Natural killer cell (primary cell): ENCODE measurements around the gene RIOK1. TPM values are rescaled to one million over a fixed set of nuclear protein-coding genes. Genes with fewer than 3 reads are reported as not detected.
"Not testable (repeated sequence)": the region's sequence is repeated elsewhere in the genome, so short reads cannot be mapped to it uniquely, and the experiment has no call there.

Experiments
- ATAC-seq, 3 donors: fragments of 150-1000 bp in 2 of 3; fragments of 200-7000 bp in 1 of 3; cut with Tn5 transposase; 1 replicate in 1 of 3; 2 replicates in 2 of 3; pipeline ENCODE4 v1.10.0; 2021; ENCODE audit warnings: mild to moderate bottlenecking in 2 of 3, moderate library complexity in 2 of 3
- DNase-seq, 2 donors: peaks; one replicate each; pipeline versions ENCODE4 v3.0.0 to v3.0.0-alpha.2; 2013 to 2021; ENCODE audit warnings: mixed read lengths in 1 of 2
- H3K27ac ChIP-seq: one replicate; pipeline ENCODE4 v1.5.1; 2013; ENCODE audit warnings: mild to moderate bottlenecking, low read length
- H3K27me3 ChIP-seq: one replicate; pipeline ENCODE4 v1.6.1; 2013; ENCODE audit warnings: low read length; ENCODE audit not compliant: control insufficient read depth, insufficient read depth
- H3K36me3 ChIP-seq: one replicate; pipeline ENCODE4 v1.6.1; 2013; ENCODE audit warnings: low read length; ENCODE audit not compliant: control insufficient read depth, insufficient read depth
- H3K4me1 ChIP-seq: one replicate; pipeline ENCODE4 v1.6.1; 2013; ENCODE audit warnings: low read length; ENCODE audit not compliant: control insufficient read depth, insufficient read depth
- H3K4me3 ChIP-seq: one replicate; pipeline ENCODE4 v1.5.1; 2013; ENCODE audit warnings: low read length
- H3K9me3 ChIP-seq: one replicate; pipeline ENCODE4 v1.6.1; 2013; ENCODE audit warnings: low read length; ENCODE audit not compliant: control insufficient read depth, insufficient read depth
- H3K27ac Mint-ChIP-seq, 2 donors: one replicate each; pipeline ENCODE4 v1.8.0; 2022; ENCODE audit warnings: mild to moderate bottlenecking in 2 of 2, mixed read lengths in 2 of 2, moderate library complexity in 1 of 2
- H3K27me3 Mint-ChIP-seq, 2 donors: one replicate each; pipeline ENCODE4 v1.8.0; 2022; ENCODE audit warnings: low read depth in 2 of 2, mixed read lengths in 2 of 2
- H3K36me3 Mint-ChIP-seq: one replicate; pipeline ENCODE4 v1.8.0; 2022; ENCODE audit warnings: mixed read lengths
- H3K4me1 Mint-ChIP-seq, 2 donors: one replicate each; pipeline ENCODE4 v1.8.0; 2022; ENCODE audit warnings: mixed read lengths in 2 of 2
- H3K4me3 Mint-ChIP-seq: one replicate; pipeline ENCODE4 v1.8.0; 2022; ENCODE audit warnings: mild to moderate bottlenecking, moderate library complexity, mixed read lengths
- H3K9me3 Mint-ChIP-seq, 2 donors: one replicate each; pipeline ENCODE4 v1.8.0; 2022; ENCODE audit warnings: mixed read lengths in 2 of 2
- CTCF ChIP-seq: fragments of 200-600 bp; IDR thresholded peaks from one replicate; pipeline ENCODE4 v1.8.0; 2022; ENCODE audit warnings: antibody characterized with exemption
- WGBS: methylation state at CpG from one replicate; pipeline ENCODE4 v1.1.7; 2013; ENCODE audit warnings: missing lambda C conversion rate; ENCODE audit not compliant: insufficient coverage; 5-methylcytosine and 5-hydroxymethylcytosine counted together
- intact Hi-C: fragments of 100-400 bp; cut with micrococcal nuclease; formaldehyde crosslinking; loops from one replicate; pipeline ENCODE4 v1.14.2; 2022
- total RNA-seq, 4 donors: library from RNA; stranded (reverse); fragments of 120-200 nt in 1 of 4; gene quantifications; one replicate each; pipeline versions ENCODE4 v1.2.3 to v1.2.4, GENCODE V29; 2013 to 2022

RIOK1 gene
- total RNA-seq, 3 donors from 2014 or later (not counting 1 experiment from before 2014, with no cell fraction given) = 36.8 to 48.4 (median 38.2) TPM

DNA sequence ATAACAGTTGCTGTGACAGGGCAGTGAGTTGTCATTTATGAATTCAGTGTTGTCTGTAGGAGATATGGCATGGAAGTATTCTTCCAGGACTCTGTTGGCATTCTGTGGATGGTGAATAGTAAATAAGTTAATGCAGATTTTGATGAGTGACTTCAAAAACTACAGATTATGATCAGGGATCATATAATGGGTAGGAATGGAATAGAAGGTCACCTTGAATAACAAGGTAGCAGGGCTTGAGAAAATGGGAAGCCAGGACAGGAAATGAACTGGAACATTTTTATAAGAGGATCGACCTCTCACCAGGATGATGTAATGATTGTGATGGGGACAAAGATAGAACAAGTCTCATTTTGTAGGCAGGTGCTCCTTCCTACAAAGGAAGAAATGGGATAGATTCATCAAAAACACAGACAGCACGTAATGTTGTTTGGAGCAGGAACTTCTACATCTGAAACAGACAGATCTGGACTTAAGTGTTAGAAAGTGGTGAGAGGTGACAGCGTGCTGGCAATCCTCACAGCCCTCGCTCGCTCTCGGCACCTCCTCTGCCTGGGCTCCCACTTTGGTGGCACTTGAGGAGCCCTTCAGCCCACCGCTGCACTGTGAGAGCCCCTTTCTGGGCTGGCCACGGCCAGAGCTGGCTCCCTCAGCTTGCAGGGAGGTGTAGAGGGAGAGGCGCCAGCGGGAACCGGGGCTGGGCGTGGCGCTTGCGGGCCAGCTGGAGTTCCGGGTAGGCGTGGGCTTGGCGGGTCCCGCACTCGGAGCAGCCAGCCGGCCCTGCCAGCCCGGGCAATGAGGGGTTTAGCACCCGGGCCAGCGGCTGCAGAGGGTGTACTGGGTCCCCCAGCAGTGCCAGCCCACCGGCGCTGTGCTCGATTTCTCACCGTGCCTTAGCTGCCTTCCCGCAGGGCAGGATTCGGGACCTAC is 45.8 kb upstream of the RIOK1 start:
- DNase-seq (no peak), ATAC-seq (no peak)
- Mint-ChIP-seq H3K4me3 (peak overlapping the region; percentile 50), H3K4me1 (peaks cover 0 to 6% of the 10 kb centered on the region in 2 donors), H3K27me3 (peaks cover 12 to 16% of the 10 kb centered on the region in 2 donors), H3K36me3 (no peaks in the 10 kb centered on the region), H3K9me3 (no peaks in the 10 kb centered on the region), H3K27ac (no peak overlapping the region)
- 94% methylated on average over 29 of the region's 29 CpGs for WGBS
- Histone ChIP-seq H3K9me3 (no peaks in the 10 kb centered on the region), H3K27ac (no peak overlapping the region), H3K4me3 (no peak overlapping the region), H3K4me1 (no peaks in the 10 kb centered on the region), H3K27me3 (no peaks in the 10 kb centered on the region), H3K36me3 (no peaks in the 10 kb centered on the region)
- TF ChIP-seq CTCF = no peak
- intact Hi-C loops = no loop called here

- peaks cover 16% of the 10 kb centered on the region in 2 donors for H3K27me3 Mint-ChIP-seq
- H3K9me3 ChIP-seq, H3K27ac ChIP-seq, H3K36me3 ChIP-seq, H3K4me1 ChIP-seq, DNase-seq, H3K4me1 Mint-ChIP-seq, H3K36me3 Mint-ChIP-seq, H3K9me3 Mint-ChIP-seq, intact Hi-C loops, H3K4me3 ChIP-seq, H3K4me3 Mint-ChIP-seq, H3K27me3 ChIP-seq, ATAC-seq, H3K27ac Mint-ChIP-seq: not testable (repeated sequence)
- 75% methylated on average over 10 of the region's 10 CpGs for WGBS
Measured at GRCh38 chr6:7344773-7345450, 44.7 kb upstream of the RIOK1 start.

DNA sequence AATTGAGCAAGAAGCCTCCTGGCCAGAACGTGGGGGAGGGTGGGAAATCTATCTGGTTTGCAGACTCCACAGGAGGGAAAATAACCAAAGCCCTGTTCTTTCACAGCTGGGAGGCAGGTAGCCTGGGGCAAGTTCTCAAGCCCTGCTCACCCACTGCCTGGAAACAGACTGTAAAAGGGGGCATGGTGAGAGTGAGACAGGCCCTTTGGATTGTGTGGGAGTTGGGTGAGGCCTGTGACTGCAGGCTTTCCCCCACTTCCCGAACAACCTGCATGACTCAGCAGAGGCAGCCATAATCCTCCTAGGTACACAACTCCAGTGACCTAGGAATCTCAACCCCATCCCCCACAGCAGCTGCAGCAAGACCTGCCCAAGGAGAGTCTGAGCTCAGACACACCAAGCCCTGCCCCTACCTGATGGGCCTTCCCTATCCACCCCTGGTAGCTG is 42.0 kb upstream of the RIOK1 start:
- H3K36me3 Mint-ChIP-seq, H3K27ac ChIP-seq, H3K36me3 ChIP-seq, H3K9me3 Mint-ChIP-seq, H3K4me3 ChIP-seq, H3K4me1 ChIP-seq, H3K9me3 ChIP-seq, intact Hi-C loops, H3K4me3 Mint-ChIP-seq, H3K27me3 ChIP-seq, DNase-seq, H3K4me1 Mint-ChIP-seq, ATAC-seq, H3K27ac Mint-ChIP-seq: not testable (repeated sequence)
- peaks cover 32 to 42% of the 10 kb centered on the region in 2 donors for H3K27me3 Mint-ChIP-seq
- WGBS = 82% methylated on average over 2 of the region's 2 CpGs

- H3K9me3 Mint-ChIP-seq, DNase-seq, H3K36me3 ChIP-seq, H3K9me3 ChIP-seq, H3K27ac ChIP-seq, H3K36me3 Mint-ChIP-seq, H3K4me1 Mint-ChIP-seq, H3K27me3 ChIP-seq, H3K4me1 ChIP-seq, ATAC-seq, H3K4me3 Mint-ChIP-seq, H3K27ac Mint-ChIP-seq, H3K4me3 ChIP-seq, intact Hi-C loops: not testable (repeated sequence)
- 67% methylated on average over 1 of the region's 1 CpG for WGBS
- peaks cover 32 to 50% of the 10 kb centered on the region in 2 donors for H3K27me3 Mint-ChIP-seq
Measured at GRCh38 chr6:7350591-7350990, 39.0 kb upstream of the RIOK1 start.

DNA sequence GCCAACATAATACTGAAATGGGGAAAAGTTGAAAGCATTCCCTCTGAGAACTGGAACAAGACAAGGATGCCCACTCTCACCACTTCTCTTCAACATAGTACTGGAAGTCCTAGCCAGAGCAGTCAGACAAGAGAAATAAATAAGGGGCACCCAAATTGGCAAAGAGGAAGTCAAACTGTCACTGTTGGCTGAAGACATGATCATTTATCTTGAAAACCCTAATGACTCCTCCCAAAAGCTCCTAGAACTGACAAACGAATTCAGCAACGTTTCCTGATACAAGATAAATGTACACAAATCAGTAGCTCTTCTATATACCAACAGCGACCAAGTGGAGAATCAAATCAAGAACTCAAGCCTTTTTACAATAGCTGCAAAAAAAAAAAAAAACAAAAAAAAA is 37.7 kb upstream of the RIOK1 start:
- peaks cover 32 to 50% of the 10 kb centered on the region in 2 donors for H3K27me3 Mint-ChIP-seq
- H3K9me3 ChIP-seq, H3K4me1 ChIP-seq, DNase-seq, ATAC-seq, H3K4me1 Mint-ChIP-seq, H3K27ac ChIP-seq, intact Hi-C loops, H3K9me3 Mint-ChIP-seq, H3K36me3 ChIP-seq, H3K36me3 Mint-ChIP-seq, H3K4me3 ChIP-seq, H3K27ac Mint-ChIP-seq, H3K4me3 Mint-ChIP-seq, H3K27me3 ChIP-seq: not testable (repeated sequence)
- WGBS = 66% methylated on average over 3 of the region's 3 CpGs
